ENCODE data around the gene MAP7D1.
"Not testable (repeated sequence)": the region's sequence is repeated elsewhere in the genome, so short reads cannot be mapped to it uniquely, and the experiment has no call there.

MAP7D1 gene

DNA sequence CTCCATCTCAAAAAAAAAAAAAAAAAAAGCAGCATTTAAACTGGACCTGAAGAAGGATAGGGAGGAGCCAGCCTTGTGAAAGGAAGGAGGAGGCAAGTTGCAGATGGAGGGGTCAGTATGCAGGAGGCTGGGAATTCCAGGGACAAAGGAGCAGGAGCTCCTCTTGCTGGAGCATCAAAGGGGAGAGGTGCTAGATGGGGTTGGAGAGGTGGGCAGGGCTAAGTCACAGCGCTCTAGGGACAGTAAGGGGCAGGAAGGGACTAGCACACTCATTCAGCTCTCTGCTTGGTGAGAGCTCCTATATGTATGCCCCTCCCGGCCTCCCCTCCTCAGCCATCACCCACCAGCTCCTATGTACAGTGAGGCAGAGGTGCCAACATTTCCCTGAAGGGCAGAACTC, 26.8 kb downstream of the MAP7D1 start:
- TF ChIP-seq, protein P1, sequence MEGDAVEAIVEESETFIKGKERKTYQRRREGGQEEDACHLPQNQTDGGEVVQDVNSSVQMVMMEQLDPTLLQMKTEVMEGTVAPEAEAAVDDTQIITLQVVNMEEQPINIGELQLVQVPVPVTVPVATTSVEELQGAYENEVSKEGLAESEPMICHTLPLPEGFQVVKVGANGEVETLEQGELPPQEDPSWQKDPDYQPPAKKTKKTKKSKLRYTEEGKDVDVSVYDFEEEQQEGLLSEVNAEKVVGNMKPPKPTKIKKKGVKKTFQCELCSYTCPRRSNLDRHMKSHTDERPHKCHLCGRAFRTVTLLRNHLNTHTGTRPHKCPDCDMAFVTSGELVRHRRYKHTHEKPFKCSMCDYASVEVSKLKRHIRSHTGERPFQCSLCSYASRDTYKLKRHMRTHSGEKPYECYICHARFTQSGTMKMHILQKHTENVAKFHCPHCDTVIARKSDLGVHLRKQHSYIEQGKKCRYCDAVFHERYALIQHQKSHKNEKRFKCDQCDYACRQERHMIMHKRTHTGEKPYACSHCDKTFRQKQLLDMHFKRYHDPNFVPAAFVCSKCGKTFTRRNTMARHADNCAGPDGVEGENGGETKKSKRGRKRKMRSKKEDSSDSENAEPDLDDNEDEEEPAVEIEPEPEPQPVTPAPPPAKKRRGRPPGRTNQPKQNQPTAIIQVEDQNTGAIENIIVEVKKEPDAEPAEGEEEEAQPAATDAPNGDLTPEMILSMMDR (IDR thresholded peaks at IDR 0.05; ENCODE audit: borderline replicate concordance, insufficient read depth, low read depth, low read length): no peak

DNA sequence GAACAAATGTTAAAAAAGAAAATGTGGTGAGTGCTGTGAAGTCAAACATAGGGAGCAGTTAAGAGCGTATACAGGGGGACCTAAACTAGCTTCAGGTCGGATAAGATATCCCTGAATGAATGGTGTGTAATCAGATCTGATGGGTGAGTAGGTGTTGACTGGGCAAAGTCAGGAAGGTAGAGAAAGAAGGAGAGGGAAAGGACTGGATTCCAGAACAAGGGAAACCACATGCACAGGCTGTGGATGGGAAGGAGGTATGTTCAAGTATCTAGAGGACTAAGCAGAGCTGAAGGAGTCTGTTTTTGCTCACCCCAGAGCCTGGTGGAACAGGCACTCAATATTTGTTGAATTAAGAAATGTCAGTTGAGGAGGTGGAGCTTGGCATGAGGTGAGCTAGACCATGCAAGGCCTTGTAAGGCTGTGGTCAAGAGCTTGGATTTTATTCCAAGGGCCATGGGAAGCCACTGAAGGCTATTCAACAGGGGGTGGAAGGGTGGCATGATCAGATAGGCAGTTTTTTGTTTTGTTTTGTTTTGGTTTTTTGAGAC, 27.4 kb downstream of the MAP7D1 start:
- no peak overlapping the region for H3K4me3 ChIP-seq (ENCODE audit: low read depth, low read length)
- TF ChIP-seq, protein P1 (IDR thresholded peaks at IDR 0.05; ENCODE audit: borderline replicate concordance, insufficient read depth, low read depth, low read length): no peak

More for the DNA sequence above, 26.8 kb downstream of the MAP7D1 start:
- no peak overlapping the region for H3K4me3 ChIP-seq (ENCODE audit: low read depth, low read length)

DNA sequence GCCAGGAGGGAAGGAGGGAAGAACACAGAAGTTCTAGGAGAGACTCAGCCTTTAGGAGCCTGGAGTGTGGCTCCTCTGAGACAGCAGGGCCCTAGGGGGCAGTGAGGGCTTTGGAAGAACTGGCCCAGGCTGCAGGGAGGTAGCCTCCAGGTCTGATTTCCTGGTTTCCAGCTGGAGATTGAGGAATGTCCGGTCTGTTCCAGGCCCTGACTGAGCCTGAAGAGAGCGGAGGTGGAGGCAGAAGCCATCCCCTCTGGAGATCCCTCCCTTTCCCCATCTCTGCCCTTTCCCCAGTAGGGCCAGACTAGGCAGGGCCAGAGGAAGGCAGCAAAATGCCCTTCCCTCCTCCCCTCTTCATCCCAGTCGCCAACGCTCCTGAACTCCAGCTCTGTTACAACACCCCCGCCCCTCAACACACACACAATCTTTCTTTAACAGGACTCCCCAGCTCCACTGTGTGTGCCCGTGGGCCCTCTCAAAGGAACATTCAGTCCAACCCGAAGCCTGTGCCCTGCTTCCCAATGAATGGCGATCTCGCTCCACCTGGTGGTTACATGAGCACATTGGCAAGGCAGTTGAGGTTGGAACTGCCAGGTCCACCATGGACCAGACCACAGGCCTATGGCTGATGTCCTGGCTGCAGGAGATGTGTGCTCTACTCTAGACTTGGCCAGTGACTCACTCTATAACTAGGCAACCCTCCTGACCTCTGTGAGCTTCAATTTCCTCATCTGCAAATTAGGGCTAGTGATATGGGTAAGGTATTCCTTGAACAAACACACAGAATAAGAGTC, 32.0 kb downstream of the MAP7D1 start:
- TF ChIP-seq, protein P1 (IDR thresholded peaks at IDR 0.05; ENCODE audit: borderline replicate concordance, insufficient read depth, low read depth, low read length): peak; percentile 89
- no peak overlapping the region for H3K4me3 ChIP-seq (ENCODE audit: low read depth, low read length)

DNA sequence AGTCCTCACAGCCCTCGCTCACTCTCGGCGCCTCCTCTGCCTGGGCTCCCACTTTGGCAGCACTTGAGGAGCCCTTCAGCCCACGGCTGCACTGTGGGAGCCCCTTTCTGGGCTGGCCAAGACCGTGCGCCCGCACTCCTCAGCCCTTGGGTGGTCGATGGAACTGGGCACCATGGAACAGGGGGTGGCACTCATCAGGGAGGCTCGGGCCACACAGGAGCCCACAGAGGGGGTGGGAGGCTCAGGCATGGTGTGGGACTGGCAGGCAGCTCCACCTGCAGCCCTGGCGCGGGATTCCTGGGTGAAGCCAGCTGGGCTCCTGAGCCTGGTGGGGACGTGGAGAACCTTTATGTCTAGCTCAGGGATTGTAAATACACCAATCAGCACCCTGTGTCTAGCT, 40.8 kb downstream of the MAP7D1 start:
- not testable (repeated sequence) for H3K4me3 ChIP-seq (ENCODE audit: low read depth, low read length)

DNA sequence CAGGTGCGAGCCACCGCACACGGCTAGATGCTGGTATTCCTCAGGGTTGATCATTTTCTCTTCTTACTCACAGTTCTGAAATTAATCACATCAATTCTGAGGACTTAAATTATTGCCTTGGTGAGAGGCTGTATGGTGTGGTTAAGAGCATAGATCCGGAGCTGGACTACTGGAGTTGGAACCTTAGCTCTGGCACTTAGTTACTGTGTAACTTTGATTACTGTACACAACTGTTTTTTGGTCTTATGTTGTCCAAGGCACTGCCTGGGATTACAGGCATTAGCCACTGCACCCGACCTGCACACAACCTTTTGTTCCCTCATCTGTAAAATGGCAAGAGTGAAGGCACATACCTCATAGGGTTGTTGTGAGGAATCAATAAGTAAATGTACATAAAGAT, 42.7 kb downstream of the MAP7D1 start:
- H3K4me3 ChIP-seq (ENCODE audit: low read depth, low read length): no peak overlapping the region
- TF ChIP-seq, protein P1 (IDR thresholded peaks at IDR 0.05; ENCODE audit: borderline replicate concordance, insufficient read depth, low read depth, low read length): no peak

DNA sequence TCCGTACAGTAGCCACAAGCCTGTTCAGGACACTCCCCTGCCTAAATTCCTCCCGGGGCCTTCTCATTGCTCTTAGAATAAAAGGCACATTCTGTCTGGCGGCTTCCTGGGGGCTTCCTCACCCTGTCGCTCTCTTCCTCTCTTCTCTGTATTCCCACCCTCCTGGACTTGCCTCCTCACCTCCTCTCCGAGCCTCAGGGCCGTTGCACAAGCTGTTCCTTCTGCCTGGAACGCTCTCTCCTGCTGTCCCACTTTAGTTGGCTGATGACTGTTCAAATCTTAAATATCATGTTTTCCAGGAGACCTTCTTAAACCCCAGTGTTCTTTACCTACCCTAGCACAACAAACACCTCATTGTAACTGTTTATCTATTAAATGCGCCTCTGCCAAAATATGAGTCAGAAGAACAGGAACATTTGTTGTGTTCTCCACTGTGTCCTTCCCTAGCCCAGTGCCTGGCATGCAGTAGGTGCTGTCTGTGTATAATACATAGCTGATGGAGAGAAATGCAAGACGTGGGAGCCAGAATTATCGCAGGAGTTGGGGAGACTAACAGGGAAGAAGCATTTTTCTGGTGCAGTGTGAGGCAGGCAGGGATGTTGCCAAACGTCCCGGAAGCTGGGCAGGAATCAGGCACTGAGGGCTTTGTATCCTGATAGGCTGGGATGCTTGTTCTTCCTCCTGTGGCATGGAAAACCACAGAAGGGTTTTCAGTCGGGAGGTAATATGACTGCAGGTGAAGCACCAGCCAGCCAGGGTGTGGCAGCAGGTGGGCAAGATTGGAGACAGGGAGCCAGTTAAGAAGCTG, 44.2 kb downstream of the MAP7D1 start:
- TF ChIP-seq, protein P1 (IDR thresholded peaks at IDR 0.05; ENCODE audit: borderline replicate concordance, insufficient read depth, low read depth, low read length): no peak
- no peak overlapping the region for H3K4me3 ChIP-seq (ENCODE audit: low read depth, low read length)

DNA sequence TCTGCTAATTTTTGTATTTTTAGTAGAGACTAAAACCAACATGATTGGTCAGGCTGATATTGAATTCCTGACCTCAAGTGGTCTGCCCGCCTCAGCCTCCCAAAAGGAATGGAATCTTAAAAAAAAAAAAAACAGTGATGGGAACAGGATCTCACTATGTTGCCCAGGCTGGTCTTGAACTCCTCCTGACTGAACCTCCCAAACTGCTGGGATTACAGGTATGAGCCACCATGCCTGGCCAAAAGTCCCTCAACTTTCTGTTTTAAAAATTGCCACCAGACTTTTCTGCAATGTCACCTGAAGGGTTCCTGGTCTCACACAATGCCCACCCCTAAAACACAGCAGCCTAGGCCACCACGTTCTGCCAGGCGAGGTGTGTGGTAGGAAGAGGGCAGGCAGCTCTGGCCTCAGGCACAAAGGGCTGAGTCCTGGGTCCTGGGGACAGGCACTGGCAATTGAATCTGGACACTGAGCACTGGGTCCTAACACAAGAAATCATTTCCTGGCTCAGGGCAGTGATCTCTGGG, 47.1 kb downstream of the MAP7D1 start:
- H3K4me3 ChIP-seq (ENCODE audit: low read depth, low read length): no peak overlapping the region
- TF ChIP-seq, protein P1 (IDR thresholded peaks at IDR 0.05; ENCODE audit: borderline replicate concordance, insufficient read depth, low read depth, low read length): no peak

Data from GM12875 (cell line).